H1 (cell line): ENCODE measurements around the gene CCAR1. TPM values are rescaled to one million over a fixed set of nuclear protein-coding genes. Genes with fewer than 3 reads are reported as not detected.

Source experiments
- CTCF ChIA-PET: fragments of 300-600 bp; sonication (Branson Sonifier 250); formaldehyde crosslinking; loops from one replicate; lab custom pipeline; 2021; ENCODE audit not compliant: partially characterized antibody; lab: Charles Lee
- POLR2A ChIA-PET: fragments of 300-600 bp; sonication (Branson Sonifier 250); formaldehyde crosslinking; loops from one replicate; lab custom pipeline; 2021; ENCODE audit warnings: inconsistent platforms; ENCODE audit not compliant: partially characterized antibody; lab: Charles Lee
- DNase-seq, 2 experiments: peaks; one replicate each; pipeline versions ENCODE4 v3.0.0 to v3.0.0-alpha.2; 2010 to 2022; ENCODE audit warnings: low spot score in 2 of 2, low read depth in 1 of 2, mixed read lengths in 1 of 2
- FAIRE-seq: peaks from 2 replicates; lab custom pipeline; 2011; peaks lifted over from hg19 to GRCh38; lab: Jason Lieb, UNC
- H2AFZ ChIP-seq: 2 replicates; pipeline ENCODE4 v1.8.1; 2012; ENCODE audit warnings: low read length, inconsistent platforms
- H2AK5ac ChIP-seq: 2 replicates; pipeline ENCODE4 v1.6.1; 2013; ENCODE audit warnings: low read depth, low read length
- H2BK120ac ChIP-seq: replicated peaks from 2 replicates; pipeline ENCODE3; 2013; ENCODE audit warnings: low read depth, low read length, inconsistent platforms
- H2BK12ac ChIP-seq: 2 replicates; pipeline ENCODE4 v1.6.1; 2013; ENCODE audit warnings: low read depth, low read length
- H2BK15ac ChIP-seq: 2 replicates; pipeline ENCODE4 v1.6.1; 2013; ENCODE audit warnings: low read length
- H2BK20ac ChIP-seq: 2 replicates; pipeline ENCODE4 v1.6.1; 2013; ENCODE audit warnings: low read length
- H2BK5ac ChIP-seq: 2 replicates; pipeline ENCODE4 v1.6.1; 2013; ENCODE audit warnings: low read depth, low read length
- H3K14ac ChIP-seq: 2 replicates; pipeline ENCODE4 v1.6.1; 2013; ENCODE audit warnings: inconsistent platforms; ENCODE audit not compliant: insufficient read length
- H3K18ac ChIP-seq: 2 replicates; pipeline ENCODE4 v1.6.1; 2013; ENCODE audit warnings: low read length; ENCODE audit errors: extremely low read depth
- H3K23ac ChIP-seq: 2 replicates; pipeline ENCODE4 v1.6.1; 2013; ENCODE audit warnings: inconsistent platforms; ENCODE audit not compliant: insufficient read length
- H3K23me2 ChIP-seq: 2 replicates; pipeline ENCODE4 v1.6.1; 2013; ENCODE audit warnings: low read depth, low read length
- H3K27ac ChIP-seq: 2 replicates; pipeline ENCODE4 v1.6.1; 2011; ENCODE audit warnings: low read depth, low read length, inconsistent platforms
- H3K27me3 ChIP-seq, 4 experiments: replicated peaks in 1 of 4; 1 replicate in 1 of 4; 2 replicates in 3 of 4; pipeline versions ENCODE4 v1.6.1 to v1.8.1; 2011 to 2013; ENCODE audit warnings: low read length in 3 of 4, mild to moderate bottlenecking in 3 of 4, inconsistent platforms in 2 of 4, mixed read lengths in 2 of 4, moderate library complexity in 1 of 4; ENCODE audit not compliant: control insufficient read depth in 3 of 4, insufficient read depth in 3 of 4; ENCODE audit errors: extremely low read depth in 1 of 4
- H3K36me3 ChIP-seq, 4 experiments: 2 replicates each; pipeline versions ENCODE4 v1.6.1 to v1.8.1; 2011 to 2013; ENCODE audit warnings: mild to moderate bottlenecking in 4 of 4, low read length in 3 of 4, moderate library complexity in 2 of 4, control low read depth in 1 of 4, inconsistent platforms in 1 of 4; ENCODE audit not compliant: insufficient read depth in 4 of 4, control insufficient read depth in 2 of 4
- H3K4ac ChIP-seq: replicated peaks from 2 replicates; pipeline ENCODE3; 2013; ENCODE audit warnings: low read length, low read depth, mixed read lengths, inconsistent platforms; ENCODE audit not compliant: insufficient read length
- H3K4me1 ChIP-seq, 4 experiments: replicated peaks in 1 of 4; 1 replicate in 1 of 4; 2 replicates in 3 of 4; pipeline versions ENCODE4 v1.6.1 to v1.8.1; 2011 to 2013; ENCODE audit warnings: low read length in 3 of 4, inconsistent platforms in 2 of 4, mixed read lengths in 1 of 4; ENCODE audit not compliant: insufficient read depth in 4 of 4, control insufficient read depth in 3 of 4
- H3K4me2 ChIP-seq, 2 experiments: 2 replicates each; pipeline versions ENCODE4 v1.6.1 to v1.8.1; 2011 to 2013; ENCODE audit warnings: low read depth in 2 of 2, low read length in 2 of 2, control low read depth in 1 of 2, inconsistent platforms in 1 of 2, mild to moderate bottlenecking in 1 of 2; ENCODE audit not compliant: insufficient read depth in 1 of 2
- H3K4me3 ChIP-seq, 4 experiments: fragments of 200-600, 300-600 bp in 1 of 4; sonication (generic), shearing (Covaris generic), sonication (Bioruptor Twin) in 1 of 4; 2 replicates each; pipeline versions ENCODE4 v1.5.1 to v1.8.1; 2011 to 2016; ENCODE audit warnings: low read length in 4 of 4, low read depth in 3 of 4, control low read depth in 2 of 4, inconsistent platforms in 2 of 4, mild to moderate bottlenecking in 2 of 4, mixed read lengths in 1 of 4, moderate library complexity in 1 of 4; ENCODE audit not compliant: insufficient read depth in 2 of 4; ENCODE audit errors: extremely low read depth in 1 of 4
- H3K56ac ChIP-seq: replicated peaks from 2 replicates; pipeline ENCODE3; 2013; ENCODE audit warnings: low read depth, mild to moderate bottlenecking, mixed read lengths, low read length, inconsistent platforms; ENCODE audit not compliant: insufficient read length
- H3K79me1 ChIP-seq: 2 replicates; pipeline ENCODE4 v1.6.1; 2013; ENCODE audit warnings: low read depth, low read length, control low read depth
- H3K79me2 ChIP-seq, 2 experiments: 2 replicates each; pipeline versions ENCODE4 v1.6.1 to v1.8.1; 2012 to 2013; ENCODE audit warnings: low read length in 2 of 2, mild to moderate bottlenecking in 2 of 2, inconsistent platforms in 1 of 2; ENCODE audit not compliant: insufficient read depth in 2 of 2, control insufficient read depth in 1 of 2
- H3K9ac ChIP-seq, 4 experiments: replicated peaks in 1 of 4; 1 replicate in 1 of 4; 2 replicates in 3 of 4; pipeline versions ENCODE4 v1.6.1 to v1.8.1; 2011 to 2013; ENCODE audit warnings: low read depth in 3 of 4, low read length in 3 of 4, control low read depth in 2 of 4, mild to moderate bottlenecking in 2 of 4, moderate library complexity in 2 of 4, inconsistent platforms in 1 of 4; ENCODE audit errors: extremely low read depth in 1 of 4
- H3K9me3 ChIP-seq, 2 experiments: 2 replicates each; pipeline versions ENCODE4 v1.6.1 to v1.8.1; 2012 to 2013; ENCODE audit warnings: mild to moderate bottlenecking in 2 of 2, moderate library complexity in 2 of 2, control low read depth in 1 of 2, inconsistent platforms in 1 of 2, low read depth in 1 of 2, low read length in 1 of 2, mixed read lengths in 1 of 2; ENCODE audit not compliant: insufficient read depth in 2 of 2
- H4K20me1 ChIP-seq, 2 experiments: replicated peaks in 1 of 2; 2 replicates each; pipeline versions ENCODE3 to v1.8.1; 2011 to 2013; ENCODE audit warnings: inconsistent platforms in 2 of 2, low read length in 2 of 2, mild to moderate bottlenecking in 1 of 2; ENCODE audit not compliant: insufficient read depth in 2 of 2, control insufficient read depth in 1 of 2
- H4K5ac ChIP-seq: 2 replicates; pipeline ENCODE4 v1.6.1; 2013; ENCODE audit warnings: low read length, low read depth, mixed read lengths, inconsistent platforms; ENCODE audit not compliant: insufficient read length
- H4K8ac ChIP-seq: 2 replicates; pipeline ENCODE4 v1.8.0; 2013; ENCODE audit warnings: mild to moderate bottlenecking, moderate library complexity, low read length, inconsistent platforms; ENCODE audit not compliant: insufficient read depth; ENCODE audit errors: extremely low read depth
- H4K91ac ChIP-seq: replicated peaks from 2 replicates; pipeline ENCODE3; 2013; ENCODE audit warnings: low read length, mixed read lengths, inconsistent platforms; ENCODE audit not compliant: insufficient read length
- EP300 ChIP-seq, 2 experiments: IDR thresholded peaks; 1 replicate in 1 of 2; 2 replicates in 1 of 2; pipeline ENCODE4 v1.6.1; 2011 to 2012; ENCODE audit warnings: low read depth in 2 of 2, low read length in 2 of 2, mild to moderate bottlenecking in 2 of 2, borderline replicate concordance in 1 of 2, inconsistent platforms in 1 of 2, moderate library complexity in 1 of 2
- RXRA ChIP-seq: IDR thresholded peaks from 2 replicates; pipeline ENCODE4 v1.6.1; 2011; ENCODE audit warnings: low read depth, mild to moderate bottlenecking, low read length, moderate library complexity; ENCODE audit not compliant: insufficient read depth
- SAP30 ChIP-seq: fragments of 300-600 bp; sonication (generic); IDR thresholded peaks from 2 replicates; pipeline ENCODE4 v1.7.1; 2012; ENCODE audit warnings: low read length, moderate library complexity, mild to moderate bottlenecking, inconsistent platforms; ENCODE audit not compliant: insufficient read depth, insufficient replicate concordance
- WGBS, 2 experiments: shearing (Covaris generic) in 1 of 2; methylation state at CpG; one replicate each; pipeline versions ENCODE4 v1.1.6 to v1.1.7; 2013 to 2015; ENCODE audit warnings: low lambda C conversion rate in 2 of 2, mixed read lengths in 2 of 2, inconsistent platforms in 1 of 2, low coverage in 1 of 2, missing lambda C conversion rate in 1 of 2; ENCODE audit not compliant: insufficient replicate concordance in 2 of 2, insufficient coverage in 1 of 2, insufficient read length in 1 of 2; ENCODE audit errors: extremely low coverage in 1 of 2, missing lambda C conversion rate in 1 of 2; 5-methylcytosine and 5-hydroxymethylcytosine counted together
- polyA plus RNA-seq, 7 experiments: library from polyadenylated mRNA; depleted of rRNA in 3 of 7; stranded (reverse) in 5 of 7; unstranded in 2 of 7; fragments of >200 nt in 5 of 7; fragments of 200-250 nt in 2 of 7; gene quantifications; 1 replicate in 5 of 7; 2 replicates in 1 of 7; 4 replicates in 1 of 7; pipeline versions ENCODE4 v1.2.1 to v1.2.3, GENCODE V29; 2011 to 2013; ENCODE audit warnings: missing spikeins in 2 of 7, mixed read lengths in 2 of 7
- total RNA-seq: library from RNA; stranded (reverse); fragmentation: NEBNext Ultra II Directional; extraction: Animal tissue kit (Norgen Biotek cat#: 25700); gene quantifications from 2 replicates; pipeline ENCODE4 v1.2.1, GENCODE V29; 2021
- TF ChIP-seq, protein P1 (sequence below): IDR thresholded peaks from 2 replicates; pipeline ENCODE4 v1.6.1; 2012; ENCODE audit warnings: low read length, inconsistent platforms

The CCAR1 gene
- total and polyA plus RNA-seq, 2 of the 8 experiments (the other 6 are each of a cell fraction or from before 2014, with no cell fraction given): 91.6 to 111 TPM

GRCh38 chr10:68832601-68833000, 111.6 kb downstream of the CCAR1 start:
- ChIA-PET POLR2A (interaction anchor here (0.6 to 1.1 kb wide), 3 partner anchors 29 to 501 kb away, joined by 3 read pairs; partner anchors contain the start of gene HNRNPH3), CTCF (interaction anchor here (0.8 kb wide), 1 partner anchor 80 kb away, joined by 3 read pairs; no protein-coding TSS in a partner anchor)
- no peak overlapping the region for H3K27ac ChIP-seq
- no peaks in the 10 kb centered on the region for H3K79me1 ChIP-seq
- H3K56ac ChIP-seq: no peak overlapping the region
- peaks cover 0 to 10% (median 8%) of the 10 kb centered on the region in 4 experiments; a peak in 5 of 7 replicates for H3K27me3 ChIP-seq
- FAIRE-seq (no peak), DNase-seq (no peak)
- no peak overlapping the region for H2AK5ac ChIP-seq
- H2BK20ac ChIP-seq: no peak overlapping the region
- H3K9ac ChIP-seq: no peak overlapping the region
- no peaks in the 10 kb centered on the region for H3K4me1 ChIP-seq
- no peak overlapping the region for H2AFZ ChIP-seq
- no peak overlapping the region for H2BK120ac ChIP-seq
- TF ChIP-seq RXRA (no peak), EP300 (IDR thresholded peaks at IDR 0.05; ENCODE audit: borderline replicate concordance in 1 of 2, low read depth in 2 of 2, low read length in 2 of 2) (no peak), SAP30 (no peak)
- TF ChIP-seq, protein P1, sequence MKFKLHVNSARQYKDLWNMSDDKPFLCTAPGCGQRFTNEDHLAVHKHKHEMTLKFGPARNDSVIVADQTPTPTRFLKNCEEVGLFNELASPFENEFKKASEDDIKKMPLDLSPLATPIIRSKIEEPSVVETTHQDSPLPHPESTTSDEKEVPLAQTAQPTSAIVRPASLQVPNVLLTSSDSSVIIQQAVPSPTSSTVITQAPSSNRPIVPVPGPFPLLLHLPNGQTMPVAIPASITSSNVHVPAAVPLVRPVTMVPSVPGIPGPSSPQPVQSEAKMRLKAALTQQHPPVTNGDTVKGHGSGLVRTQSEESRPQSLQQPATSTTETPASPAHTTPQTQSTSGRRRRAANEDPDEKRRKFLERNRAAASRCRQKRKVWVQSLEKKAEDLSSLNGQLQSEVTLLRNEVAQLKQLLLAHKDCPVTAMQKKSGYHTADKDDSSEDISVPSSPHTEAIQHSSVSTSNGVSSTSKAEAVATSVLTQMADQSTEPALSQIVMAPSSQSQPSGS: no peak
- no peak overlapping the region for H3K4me3 ChIP-seq
- H3K4ac ChIP-seq: no peak overlapping the region
- no peak overlapping the region for H3K23ac ChIP-seq
- no peak overlapping the region for H2BK15ac ChIP-seq
- H3K14ac ChIP-seq: no peak overlapping the region
- no peak overlapping the region for H3K18ac ChIP-seq
- no peak overlapping the region for H2BK5ac ChIP-seq
- no peaks in the 10 kb centered on the region for H3K79me2 ChIP-seq
- H4K5ac ChIP-seq: no peak overlapping the region
- no peaks in the 10 kb centered on the region for H3K36me3 ChIP-seq
- no peaks in the 10 kb centered on the region for H4K20me1 ChIP-seq
- H4K91ac ChIP-seq: no peak overlapping the region
- H3K23me2 ChIP-seq: peaks cover 2% of the 10 kb centered on the region; the same call in 1 of the 2 replicates
- H3K4me2 ChIP-seq: no peak overlapping the region
- 88% methylated on average over 4 of the region's 4 CpGs; no CpG with 5 or more reads in 1 of the 2 experiments for WGBS, 2 experiments
- no peaks in the 10 kb centered on the region for H3K9me3 ChIP-seq
- no peak overlapping the region for H2BK12ac ChIP-seq
- no peak overlapping the region; the same call in 1 of the 2 replicates for H4K8ac ChIP-seq
